Colon (tissue), 2 donors: ENCODE data around the gene GRIFIN.
"Not testable (repeated sequence)": the region's sequence is repeated elsewhere in the genome, so short reads cannot be mapped to it uniquely, and the experiment has no call there.

Experiments
- FAIRE-seq: peaks from 2 replicates; lab custom pipeline; 2012; peaks lifted over from hg19 to GRCh38; lab: Jason Lieb, UNC
- donor health status: control.
- donor health status: control.

GRIFIN gene

DNA sequence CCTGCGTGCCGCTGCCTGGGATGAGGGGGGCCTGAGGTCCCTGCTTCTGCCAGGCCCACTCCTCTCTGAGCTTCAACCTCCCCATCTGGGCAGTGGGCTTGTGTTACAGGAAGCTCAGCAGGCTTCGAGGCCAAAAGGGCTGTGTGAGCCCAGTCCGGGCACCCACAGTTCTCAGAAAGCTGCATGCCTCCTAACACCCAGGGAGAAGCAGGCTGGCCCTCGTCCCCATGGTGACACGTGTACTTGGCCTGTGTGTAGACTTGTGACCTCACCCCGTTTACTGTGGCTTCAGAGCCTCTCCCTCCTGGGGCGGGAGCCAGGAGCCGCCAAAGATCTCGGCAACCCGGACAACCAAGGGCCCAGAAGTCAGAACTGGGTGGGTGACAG lies 2.2 kb upstream of the GRIFIN start:
- FAIRE-seq: no peak

DNA sequence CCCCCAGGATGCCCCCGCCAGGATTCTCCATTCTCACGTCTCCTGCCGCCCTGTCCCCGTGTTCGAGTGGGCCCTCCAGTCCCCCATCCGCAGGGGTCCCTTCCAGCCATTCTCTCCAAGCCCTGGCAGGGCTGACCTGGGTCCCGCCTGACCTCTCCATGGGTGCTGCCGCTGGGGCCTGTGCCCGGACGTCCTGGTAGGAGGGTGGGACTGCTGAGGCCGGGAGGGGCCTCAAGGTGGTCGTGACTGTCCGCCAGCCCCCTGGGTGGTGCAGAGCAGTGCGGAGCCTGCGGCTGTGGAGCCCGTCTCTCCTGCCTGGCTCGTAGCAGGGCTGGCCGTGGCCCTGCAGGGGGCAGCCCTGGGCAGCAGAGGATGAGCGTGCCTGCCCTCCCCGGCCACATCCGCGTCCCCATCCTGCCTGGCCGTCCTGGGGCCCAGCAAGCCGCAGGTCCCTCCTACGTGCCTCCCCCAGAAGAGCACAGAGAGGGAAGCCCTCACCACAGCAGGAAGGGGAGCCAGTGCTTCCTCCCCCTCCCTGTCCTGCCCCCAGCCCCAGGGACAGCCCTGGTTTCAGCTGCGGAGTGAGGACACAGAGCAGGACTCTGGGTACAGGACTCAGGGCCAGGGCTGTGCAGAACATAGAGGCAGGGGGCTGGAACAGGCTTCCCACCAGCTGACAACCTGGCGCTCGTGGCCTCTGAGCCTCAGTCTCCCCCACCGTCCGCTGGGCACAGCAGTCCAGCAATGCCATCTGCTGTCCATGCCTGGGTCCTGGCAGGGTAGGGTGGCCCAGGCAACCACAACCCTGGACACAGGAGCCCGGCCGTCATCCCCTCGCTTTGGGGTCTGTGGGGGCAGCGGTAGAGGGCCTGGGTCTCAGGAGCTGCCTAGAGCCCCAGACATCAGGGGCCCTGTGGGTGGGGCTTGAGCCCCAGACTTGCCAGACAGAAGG lies 1.5 kb upstream of the GRIFIN start:
- FAIRE-seq: no peak

GRCh38 chr7:2476776-2477446 lies 713 bp upstream of the GRIFIN start:
- FAIRE-seq: no peak

DNA sequence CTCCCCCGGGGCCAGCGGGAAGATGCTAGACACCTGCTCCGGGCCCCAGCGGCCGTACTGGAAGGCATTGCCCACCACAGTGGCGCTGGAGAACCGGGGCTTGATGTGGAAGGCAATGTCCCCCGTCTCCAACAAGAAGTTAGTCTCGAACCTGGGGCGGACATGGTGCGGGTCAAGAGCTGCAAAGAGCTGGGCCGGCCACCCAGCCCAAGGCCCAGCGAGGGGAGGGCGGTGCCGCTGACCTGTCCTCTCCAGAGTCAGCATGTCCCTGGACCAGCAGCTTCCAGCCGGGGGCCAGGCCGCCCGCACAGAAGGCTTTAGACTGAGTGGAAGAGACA lies 551 bp downstream of the GRIFIN start:
- no peak for FAIRE-seq

DNA sequence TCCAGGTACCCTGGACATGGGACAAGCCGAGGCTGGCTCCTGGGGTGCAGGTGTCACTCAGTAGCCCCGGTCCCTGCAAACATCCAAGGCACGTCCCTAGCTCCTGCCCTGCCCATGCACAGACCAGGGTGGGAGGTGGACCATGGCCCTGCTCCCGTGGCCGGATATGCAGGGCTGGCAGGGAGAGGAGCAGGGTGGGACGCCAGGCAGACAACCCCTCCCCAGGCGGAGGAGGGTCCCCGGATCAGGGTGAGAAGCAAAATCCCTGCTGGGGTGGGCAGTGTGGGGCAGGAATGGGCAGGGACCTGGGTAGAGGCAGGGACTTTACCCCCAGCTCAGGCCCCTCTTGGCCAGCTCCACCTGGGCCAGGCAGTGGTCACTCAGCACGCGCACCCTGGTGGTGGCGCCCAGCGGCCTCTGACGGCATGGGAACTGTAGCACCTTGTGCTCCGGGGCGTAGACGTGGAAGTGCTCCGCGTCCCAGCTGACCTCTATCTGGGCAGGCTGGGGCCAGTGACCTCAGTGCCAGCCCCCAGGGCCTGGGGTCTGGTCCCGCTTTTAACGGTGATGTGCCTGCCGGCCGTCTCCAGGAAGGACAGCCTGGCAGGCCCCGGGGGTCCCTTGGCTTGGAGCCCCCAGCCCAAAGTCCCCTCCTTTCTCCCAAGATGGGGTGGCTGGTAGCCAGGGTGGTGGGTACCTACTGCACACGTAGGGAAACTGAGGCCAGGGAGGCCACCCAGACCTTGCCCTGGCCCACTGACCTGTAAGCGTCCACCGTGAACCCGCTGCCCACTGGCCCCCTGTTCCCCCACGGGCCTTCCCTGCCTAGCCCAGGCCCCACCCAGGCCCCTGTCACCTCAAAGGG lies 1.2 kb downstream of the GRIFIN start:
- no peak for FAIRE-seq

DNA sequence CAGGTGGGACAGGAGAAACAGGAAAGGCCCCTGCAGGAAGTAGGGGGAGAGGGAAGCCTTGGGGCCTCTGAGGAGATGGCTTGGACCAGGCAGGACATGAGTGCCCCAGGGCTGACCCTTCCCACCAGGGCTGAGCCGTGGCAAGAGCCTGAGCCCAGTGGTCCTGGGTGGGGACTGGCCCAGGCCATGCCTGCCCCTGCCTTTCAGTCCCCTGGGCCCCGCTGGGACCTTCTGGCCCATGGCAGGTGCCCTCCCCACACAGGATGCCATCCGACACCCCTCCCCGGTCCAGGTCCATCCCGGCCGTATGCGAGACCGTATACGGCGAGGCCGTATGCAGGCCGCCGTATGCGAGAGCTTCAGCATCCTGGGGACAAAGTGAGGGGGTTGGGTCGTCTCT lies 2.0 kb downstream of the GRIFIN start:
- FAIRE-seq: no peak

DNA sequence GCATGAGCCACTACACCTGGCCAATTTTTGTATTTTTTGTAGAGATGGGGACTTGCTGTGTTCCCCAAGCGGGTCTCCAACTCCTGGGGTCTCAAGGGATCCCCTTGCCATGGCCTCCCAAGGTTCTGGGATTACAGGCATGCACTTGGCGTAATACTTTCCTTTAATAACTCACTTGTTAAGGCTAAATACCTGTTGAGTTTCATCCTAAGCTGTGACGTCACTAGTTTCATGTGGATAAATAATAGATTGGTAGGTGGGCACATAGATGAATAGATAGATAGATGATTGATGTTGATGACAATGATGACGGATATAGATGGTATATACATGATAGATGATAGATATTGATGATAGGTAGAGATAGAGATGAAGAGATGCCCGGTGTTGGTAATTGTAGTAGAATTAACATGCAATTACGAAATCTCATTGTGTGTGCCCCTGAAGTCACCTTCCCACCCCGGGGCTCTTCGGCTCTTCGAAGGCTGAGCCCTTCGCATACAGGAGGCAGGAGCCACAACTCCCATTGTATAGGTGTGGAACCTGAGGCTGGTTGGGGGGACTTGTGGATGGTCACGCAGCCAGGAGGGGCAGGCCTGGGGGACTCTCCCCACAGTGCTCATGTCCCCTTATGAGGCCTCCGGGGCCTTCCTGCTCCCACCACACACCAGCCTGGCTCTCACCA lies 2.6 kb downstream of the GRIFIN start:
- no peak for FAIRE-seq

GRCh38 chr7:2472739-2473138 lies 3.5 kb downstream of the GRIFIN start:
- no peak for FAIRE-seq

DNA sequence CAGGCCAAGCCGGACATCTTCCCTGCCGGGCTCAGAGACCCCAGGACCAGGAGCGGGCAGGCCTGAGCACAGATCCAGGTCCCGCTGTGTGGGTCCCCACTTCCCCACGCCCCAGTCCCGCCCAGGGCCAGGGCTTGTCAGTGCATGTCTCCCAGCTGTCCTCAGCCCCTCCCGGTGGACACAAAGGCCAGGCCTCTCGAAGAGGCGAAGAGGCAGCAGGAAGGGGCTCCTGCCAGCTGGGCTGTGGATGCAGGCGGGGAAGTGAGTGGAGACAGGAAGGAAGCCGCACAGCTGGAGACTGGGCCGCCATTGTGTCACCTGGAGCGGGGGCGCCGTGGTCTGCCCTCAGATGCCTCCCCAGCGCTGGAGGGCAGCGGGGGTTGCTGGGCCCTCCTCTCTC lies 4.8 kb downstream of the GRIFIN start:
- no peak for FAIRE-seq

DNA sequence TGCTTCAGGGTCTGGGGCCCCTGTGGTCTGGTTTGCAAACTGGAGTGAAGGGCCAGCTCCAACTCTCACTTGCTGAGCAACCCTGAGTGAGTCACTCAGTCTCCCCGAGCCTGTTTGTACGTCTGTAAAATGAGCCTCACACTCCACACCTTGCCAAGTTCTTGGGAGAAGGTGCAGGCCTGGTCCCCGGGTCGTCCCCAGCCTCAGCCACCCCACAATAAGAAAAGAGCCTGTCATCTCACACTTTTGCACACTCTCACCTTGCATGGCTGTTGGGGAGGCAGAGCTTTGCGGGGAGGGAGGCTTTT lies 5.2 kb downstream of the GRIFIN start:
- FAIRE-seq: no peak

GRCh38 chr7:2470204-2471021 lies 5.8 kb downstream of the GRIFIN start:
- no peak for FAIRE-seq

GRCh38 chr7:2469460-2470203 lies 6.6 kb downstream of the GRIFIN start:
- FAIRE-seq: not testable (repeated sequence)

- no peak for FAIRE-seq
Measured at GRCh38 chr7:2468227-2468626, 8.0 kb downstream of the GRIFIN start.

DNA sequence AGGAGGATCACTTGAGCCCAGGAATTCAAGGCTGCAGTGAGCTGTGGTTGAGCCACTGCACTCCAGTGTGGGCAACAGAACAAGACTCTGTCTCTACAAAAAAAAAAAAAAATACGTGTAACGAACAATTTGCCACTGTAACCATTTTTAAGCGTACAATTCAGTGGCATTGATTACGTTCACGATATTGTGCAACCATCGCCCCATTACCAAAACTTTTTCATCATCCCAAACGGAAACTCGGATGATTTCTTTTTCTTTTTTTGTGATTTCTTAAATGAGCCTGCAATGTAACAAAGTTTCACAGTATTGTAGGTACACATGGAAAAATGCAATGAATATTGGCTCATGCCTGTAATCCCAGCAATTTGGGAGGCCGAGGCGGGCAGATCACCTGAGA lies 9.5 kb downstream of the GRIFIN start:
- FAIRE-seq: no peak

- no peak for FAIRE-seq
Measured at GRCh38 chr7:2465928-2466327, 10.3 kb downstream of the GRIFIN start.

DNA sequence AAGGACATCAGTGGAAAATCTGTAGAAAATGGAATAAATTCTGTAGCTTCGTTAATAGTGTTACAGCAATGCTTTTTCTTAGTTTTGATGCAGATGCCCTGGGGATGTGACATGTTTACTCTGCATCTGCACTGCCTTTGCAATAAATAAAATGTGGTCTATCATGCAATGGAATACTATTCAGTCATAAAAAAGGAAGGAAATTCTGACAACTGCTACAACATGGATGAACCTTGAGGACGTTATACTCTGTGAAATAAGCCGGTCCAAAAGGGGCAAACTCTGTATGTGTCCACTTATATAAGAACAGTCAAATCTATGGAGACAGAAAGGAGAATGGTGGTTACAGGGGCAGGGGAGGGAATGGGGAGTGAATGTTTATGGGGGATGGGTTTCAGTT lies 13.5 kb downstream of the GRIFIN start:
- no peak for FAIRE-seq

- no peak for FAIRE-seq
Measured at GRCh38 chr7:2461268-2462026, 14.8 kb downstream of the GRIFIN start.

GRCh38 chr7:2460641-2461040 lies 15.6 kb downstream of the GRIFIN start:
- no peak for FAIRE-seq

GRCh38 chr7:2460188-2460587 lies 16.0 kb downstream of the GRIFIN start:
- FAIRE-seq: no peak

- FAIRE-seq: no peak
Measured at GRCh38 chr7:2459674-2460073, 16.5 kb downstream of the GRIFIN start.
